Nephron progenitor cell (in vitro differentiated cells): Measurements from ENCODE around the gene ENOX1.

Source experiments
- DNase-seq: peaks from one replicate; pipeline ENCODE4 v3.0.0; 2021
- H3K27ac Mint-ChIP-seq: 2 replicates; pipeline ENCODE4 v1.8.0; 2021; ENCODE audit warnings: mild to moderate bottlenecking, moderate library complexity, mixed read lengths
- H3K27me3 Mint-ChIP-seq: 2 replicates; pipeline ENCODE4 v1.8.0; 2021; ENCODE audit warnings: mild to moderate bottlenecking, low read depth, mixed read lengths; ENCODE audit not compliant: poor library complexity
- H3K36me3 Mint-ChIP-seq: 2 replicates; pipeline ENCODE4 v1.8.0; 2021; ENCODE audit warnings: low read depth, mixed read lengths
- H3K4me1 Mint-ChIP-seq: 2 replicates; pipeline ENCODE4 v1.8.0; 2021; ENCODE audit warnings: mixed read lengths
- H3K4me3 Mint-ChIP-seq: 2 replicates; pipeline ENCODE4 v1.8.0; 2021; ENCODE audit warnings: mild to moderate bottlenecking, moderate library complexity, mixed read lengths
- H3K9me3 Mint-ChIP-seq: 2 replicates; pipeline ENCODE4 v1.8.0; 2021; ENCODE audit warnings: mild to moderate bottlenecking, moderate library complexity, mixed read lengths
- TF ChIP-seq, protein P1 (sequence below): fragments of 200-600 bp; sonication (generic); IDR thresholded peaks from 2 replicates; pipeline ENCODE4 v1.5.0; 2021; ENCODE audit warnings: antibody characterized with exemption

ENOX1 gene

DNA sequence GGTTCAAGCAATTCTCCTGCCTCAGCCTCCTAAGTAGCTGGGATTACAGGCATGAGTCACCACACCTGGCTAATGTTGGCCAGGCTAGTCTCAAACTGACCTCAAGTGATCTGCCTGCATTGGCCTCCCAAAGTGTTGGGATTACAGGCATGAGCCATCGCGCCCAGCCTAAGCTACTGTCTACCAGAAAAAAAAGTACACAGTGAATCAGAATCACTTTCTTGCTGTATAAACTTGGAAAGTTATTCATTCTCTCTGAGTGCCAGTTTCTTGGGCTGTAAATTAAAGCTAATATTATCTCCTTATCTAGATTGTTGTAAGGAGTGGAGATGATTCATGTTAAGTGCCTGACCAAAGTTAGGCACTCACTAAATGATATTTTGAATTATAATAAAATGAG is 242.8 kb downstream of the ENOX1 start:
- Mint-ChIP-seq H3K4me1 (no peaks in the 10 kb centered on the region), H3K9me3 (peaks cover 8% of the 10 kb centered on the region), H3K36me3 (no peaks in the 10 kb centered on the region), H3K27me3 (no peaks in the 10 kb centered on the region), H3K27ac (no peak overlapping the region), H3K4me3 (no peak overlapping the region)
- TF ChIP-seq, protein P1, sequence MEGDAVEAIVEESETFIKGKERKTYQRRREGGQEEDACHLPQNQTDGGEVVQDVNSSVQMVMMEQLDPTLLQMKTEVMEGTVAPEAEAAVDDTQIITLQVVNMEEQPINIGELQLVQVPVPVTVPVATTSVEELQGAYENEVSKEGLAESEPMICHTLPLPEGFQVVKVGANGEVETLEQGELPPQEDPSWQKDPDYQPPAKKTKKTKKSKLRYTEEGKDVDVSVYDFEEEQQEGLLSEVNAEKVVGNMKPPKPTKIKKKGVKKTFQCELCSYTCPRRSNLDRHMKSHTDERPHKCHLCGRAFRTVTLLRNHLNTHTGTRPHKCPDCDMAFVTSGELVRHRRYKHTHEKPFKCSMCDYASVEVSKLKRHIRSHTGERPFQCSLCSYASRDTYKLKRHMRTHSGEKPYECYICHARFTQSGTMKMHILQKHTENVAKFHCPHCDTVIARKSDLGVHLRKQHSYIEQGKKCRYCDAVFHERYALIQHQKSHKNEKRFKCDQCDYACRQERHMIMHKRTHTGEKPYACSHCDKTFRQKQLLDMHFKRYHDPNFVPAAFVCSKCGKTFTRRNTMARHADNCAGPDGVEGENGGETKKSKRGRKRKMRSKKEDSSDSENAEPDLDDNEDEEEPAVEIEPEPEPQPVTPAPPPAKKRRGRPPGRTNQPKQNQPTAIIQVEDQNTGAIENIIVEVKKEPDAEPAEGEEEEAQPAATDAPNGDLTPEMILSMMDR, result no peak
- DNase-seq, result no peak

DNA sequence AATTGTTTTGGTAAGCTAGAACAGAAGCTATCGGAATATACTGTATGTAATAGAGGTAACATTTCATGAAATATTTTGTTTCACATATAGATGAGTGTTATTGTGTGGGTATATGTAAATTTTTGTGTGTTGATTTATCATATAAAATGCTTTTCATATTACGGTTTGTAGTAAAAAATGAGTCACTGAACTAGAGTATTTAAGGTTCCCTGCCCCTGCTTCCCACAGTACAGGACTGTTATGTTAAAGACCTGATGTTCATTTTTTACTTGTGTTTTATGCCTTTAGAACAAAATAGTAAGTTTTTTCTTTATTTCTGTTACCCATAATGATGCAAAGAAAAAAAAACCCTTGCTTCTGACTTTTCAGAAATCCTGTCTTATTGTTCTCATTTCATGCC is 243.4 kb downstream of the ENOX1 start:
- H3K36me3 Mint-ChIP-seq, result no peaks in the 10 kb centered on the region
- H3K27me3 Mint-ChIP-seq, result no peaks in the 10 kb centered on the region
- no peaks in the 10 kb centered on the region for H3K4me1 Mint-ChIP-seq
- H3K4me3 Mint-ChIP-seq, result no peak overlapping the region
- H3K9me3 Mint-ChIP-seq, result peaks cover 13% of the 10 kb centered on the region
- TF ChIP-seq, protein P1, result no peak
- no peak for DNase-seq
- no peak overlapping the region for H3K27ac Mint-ChIP-seq

DNA sequence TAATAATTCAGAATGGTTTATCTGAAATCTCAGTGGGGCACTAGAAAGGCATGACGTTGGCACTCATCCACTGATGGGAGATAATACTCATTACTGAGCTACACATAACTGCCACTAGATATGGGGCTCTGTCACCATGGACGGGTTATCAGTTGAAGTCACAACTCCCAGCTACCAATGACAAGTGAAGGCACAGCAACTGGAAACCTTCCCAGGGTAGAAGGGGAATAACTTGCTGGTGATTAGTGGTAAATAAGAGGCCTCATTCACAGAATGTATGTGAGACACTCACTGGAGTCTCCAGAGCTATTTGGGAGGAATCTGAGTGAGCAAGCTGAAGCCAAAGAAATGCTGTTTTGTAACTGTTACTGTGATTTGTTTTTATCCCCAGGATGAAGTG is 249.6 kb downstream of the ENOX1 start:
- no peak for DNase-seq
- Mint-ChIP-seq H3K27ac (no peak overlapping the region), H3K4me3 (no peak overlapping the region), H3K4me1 (no peaks in the 10 kb centered on the region), H3K9me3 (peaks cover 13% of the 10 kb centered on the region), H3K36me3 (no peaks in the 10 kb centered on the region), H3K27me3 (no peaks in the 10 kb centered on the region)
- TF ChIP-seq, protein P1, result no peak

DNA sequence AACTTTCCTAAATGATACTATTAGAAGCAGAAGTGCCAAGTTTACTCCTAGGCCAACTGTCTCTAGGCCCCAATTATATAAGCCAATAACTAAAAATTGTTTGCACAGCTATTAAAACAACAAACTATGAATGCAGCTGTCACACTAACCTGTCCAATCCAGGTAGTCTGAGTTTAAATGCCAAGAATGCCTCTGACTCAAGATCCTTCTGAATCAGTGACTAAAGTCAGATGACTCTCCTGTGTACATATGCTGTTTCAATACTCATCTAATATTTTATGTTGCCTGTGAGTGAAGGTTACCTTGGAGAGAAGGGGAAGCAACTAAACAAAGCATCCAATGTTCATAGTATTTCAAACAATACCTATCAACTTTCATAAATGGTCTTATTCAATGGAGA is 257.0 kb downstream of the ENOX1 start:
- Mint-ChIP-seq H3K4me3 (no peak overlapping the region), H3K36me3 (no peaks in the 10 kb centered on the region), H3K27me3 (no peaks in the 10 kb centered on the region), H3K9me3 (no peaks in the 10 kb centered on the region), H3K4me1 (no peaks in the 10 kb centered on the region), H3K27ac (no peak overlapping the region)
- TF ChIP-seq, protein P1, result no peak
- DNase-seq, result no peak

DNA sequence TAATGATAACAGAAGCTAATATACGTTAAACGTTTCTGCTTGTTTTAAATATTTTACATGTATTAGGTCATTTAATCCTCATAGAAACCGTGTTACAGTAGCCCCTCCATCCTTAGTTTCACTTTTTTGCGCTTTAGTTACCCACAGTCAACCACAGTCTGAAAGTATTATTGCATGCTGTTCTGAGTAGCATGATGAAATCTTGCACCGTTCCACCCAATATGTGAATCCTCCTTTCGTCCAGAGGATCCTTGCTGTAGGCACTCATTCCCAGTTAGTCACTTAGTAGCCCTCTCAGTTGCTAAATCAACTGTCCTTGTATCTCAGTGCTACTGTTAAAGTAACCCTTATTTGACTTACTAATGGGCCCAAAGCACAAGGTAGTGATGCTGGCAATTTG is 257.8 kb downstream of the ENOX1 start:
- Mint-ChIP-seq H3K9me3 (no peaks in the 10 kb centered on the region), H3K27ac (peak overlapping the region; percentile 32), H3K27me3 (peaks cover 7% of the 10 kb centered on the region), H3K4me1 (no peaks in the 10 kb centered on the region), H3K36me3 (no peaks in the 10 kb centered on the region), H3K4me3 (no peak overlapping the region)
- DNase-seq, result no peak
- TF ChIP-seq, protein P1, result no peak

DNA sequence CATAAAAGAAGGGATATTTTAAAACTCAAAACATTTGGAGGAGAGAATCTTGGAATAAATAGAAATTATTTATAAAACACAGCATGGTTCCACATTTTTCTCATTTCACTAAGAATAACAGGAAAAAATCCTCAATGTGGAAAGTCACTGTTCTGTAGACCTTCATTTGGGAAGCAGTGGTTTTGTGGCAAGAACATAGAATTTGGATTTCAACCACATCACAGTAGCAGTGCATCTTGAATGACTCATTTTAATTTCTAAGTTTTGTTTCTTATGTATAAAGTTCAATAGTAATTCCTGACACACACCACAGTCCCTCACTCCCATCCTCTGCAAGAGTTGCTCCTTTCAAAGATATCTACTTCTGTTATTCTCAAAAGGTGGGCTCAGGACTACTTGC is 264.0 kb downstream of the ENOX1 start:
- Mint-ChIP-seq H3K27me3 (peaks cover 13% of the 10 kb centered on the region), H3K9me3 (no peaks in the 10 kb centered on the region), H3K4me1 (peaks cover 6% of the 10 kb centered on the region), H3K36me3 (no peaks in the 10 kb centered on the region), H3K4me3 (no peak overlapping the region), H3K27ac (no peak overlapping the region)
- no peak for DNase-seq
- TF ChIP-seq, protein P1, result no peak
